DMS114 treated with DMSO at 0.1 percent for 48 hours (cell line): ENCODE results near the gene NAXE.
"Not testable (repeated sequence)": the region's sequence is repeated elsewhere in the genome, so short reads cannot be mapped to it uniquely, and the experiment has no call there.

Experiments used
- DNase-seq: peaks from one replicate; lab custom pipeline; 2025; ENCODE audit not compliant: unreplicated experiment; lab: John Stamatoyannopoulos, UW

Gene NAXE

DNA sequence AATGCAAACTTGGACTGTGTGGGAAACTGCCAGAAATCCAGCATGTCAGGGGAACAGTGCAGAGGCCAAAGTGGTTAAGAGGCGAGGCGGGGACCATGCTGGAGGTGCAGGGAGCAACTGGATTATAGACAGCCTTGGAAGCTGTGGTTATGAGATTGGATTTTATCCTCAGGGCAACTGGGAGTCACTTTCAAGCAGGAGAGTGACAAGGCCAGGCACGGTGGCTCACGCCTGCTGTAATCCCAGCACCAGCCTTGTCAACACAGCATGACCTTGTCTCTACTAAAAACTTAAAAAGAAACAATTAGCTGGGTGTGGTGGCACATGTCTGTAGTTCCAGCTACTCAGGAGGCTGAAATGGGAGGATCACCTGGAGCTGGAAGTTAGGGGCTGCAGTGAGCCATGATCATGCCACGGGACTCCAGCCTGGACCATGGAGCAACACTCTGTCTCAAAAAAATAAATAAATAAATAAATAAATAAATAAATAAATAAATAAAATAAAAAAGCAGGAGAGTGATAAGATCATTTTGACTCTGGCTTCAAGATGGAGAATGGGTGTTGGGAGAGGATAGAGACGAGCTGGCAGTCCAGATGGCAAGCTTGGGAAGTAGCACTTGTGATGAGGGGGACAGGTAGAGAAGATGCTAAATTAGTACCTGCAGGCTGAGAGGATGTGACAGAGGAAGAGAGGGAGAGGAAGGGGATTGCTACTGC, 31.2 kb downstream of the NAXE start:
- no peak for DNase-seq

DNA sequence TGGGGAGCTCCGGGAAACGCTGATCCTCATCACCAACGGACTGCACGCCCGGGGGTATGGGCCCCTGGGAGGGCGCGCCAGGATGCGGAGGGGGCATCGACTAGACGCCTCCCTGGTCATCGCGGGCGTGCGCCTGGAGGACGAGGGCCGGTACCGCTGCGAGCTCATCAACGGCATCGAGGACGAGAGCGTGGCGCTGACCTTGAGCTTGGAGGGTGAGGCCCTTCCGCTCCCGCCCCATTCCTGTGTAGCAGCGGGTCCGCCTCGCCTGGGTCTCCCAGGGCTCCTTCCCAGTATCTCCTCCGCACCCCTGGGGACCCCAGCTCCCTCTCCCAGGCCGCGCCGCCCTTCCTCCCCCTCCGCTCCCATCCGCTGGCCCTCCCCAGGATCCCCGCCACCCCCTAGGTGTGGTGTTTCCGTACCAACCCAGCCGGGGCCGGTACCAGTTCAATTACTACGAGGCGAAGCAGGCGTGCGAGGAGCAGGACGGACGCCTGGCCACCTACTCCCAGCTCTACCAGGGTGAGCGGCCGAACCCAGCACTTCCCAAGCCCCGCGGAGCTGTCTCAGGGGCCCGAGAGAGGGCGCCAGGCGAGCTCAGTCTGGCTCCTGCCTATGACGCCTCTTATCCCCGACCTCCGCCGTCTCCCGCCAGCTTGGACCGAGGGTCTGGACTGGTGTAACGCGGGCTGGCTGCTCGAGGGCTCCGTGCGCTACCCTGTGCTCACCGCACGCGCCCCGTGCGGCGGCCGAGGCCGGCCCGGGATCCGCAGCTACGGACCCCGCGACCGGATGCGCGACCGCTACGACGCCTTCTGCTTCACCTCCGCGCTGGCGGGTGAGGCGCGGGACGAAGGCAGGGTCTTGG, 32.6 kb downstream of the NAXE start:
- DNase-seq, result peak; percentile 69

DNA sequence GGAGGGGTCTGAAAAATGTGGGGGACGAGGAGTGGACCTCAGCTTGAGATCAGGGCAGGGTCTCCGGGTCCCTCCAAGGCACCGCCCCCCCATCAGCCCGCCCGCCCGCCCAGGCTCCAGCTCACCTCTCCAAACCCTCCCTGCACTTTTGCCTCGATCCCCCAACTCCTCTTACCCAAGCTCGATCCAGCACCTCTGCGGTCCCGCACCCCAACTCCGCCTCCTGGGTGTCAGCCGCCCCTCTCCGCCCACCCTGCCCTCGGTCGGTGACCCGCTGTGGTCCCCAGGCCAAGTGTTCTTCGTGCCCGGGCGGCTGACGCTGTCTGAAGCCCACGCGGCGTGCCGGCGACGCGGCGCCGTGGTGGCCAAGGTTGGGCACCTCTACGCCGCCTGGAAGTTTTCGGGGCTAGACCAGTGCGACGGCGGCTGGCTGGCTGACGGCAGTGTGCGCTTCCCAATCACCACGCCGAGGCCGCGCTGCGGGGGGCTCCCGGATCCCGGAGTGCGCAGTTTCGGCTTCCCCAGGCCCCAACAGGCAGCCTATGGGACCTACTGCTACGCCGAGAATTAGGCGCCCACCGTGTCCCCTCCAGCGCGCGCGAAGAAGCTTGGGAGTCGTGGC, 33.3 kb downstream of the NAXE start:
- no peak for DNase-seq

DNA sequence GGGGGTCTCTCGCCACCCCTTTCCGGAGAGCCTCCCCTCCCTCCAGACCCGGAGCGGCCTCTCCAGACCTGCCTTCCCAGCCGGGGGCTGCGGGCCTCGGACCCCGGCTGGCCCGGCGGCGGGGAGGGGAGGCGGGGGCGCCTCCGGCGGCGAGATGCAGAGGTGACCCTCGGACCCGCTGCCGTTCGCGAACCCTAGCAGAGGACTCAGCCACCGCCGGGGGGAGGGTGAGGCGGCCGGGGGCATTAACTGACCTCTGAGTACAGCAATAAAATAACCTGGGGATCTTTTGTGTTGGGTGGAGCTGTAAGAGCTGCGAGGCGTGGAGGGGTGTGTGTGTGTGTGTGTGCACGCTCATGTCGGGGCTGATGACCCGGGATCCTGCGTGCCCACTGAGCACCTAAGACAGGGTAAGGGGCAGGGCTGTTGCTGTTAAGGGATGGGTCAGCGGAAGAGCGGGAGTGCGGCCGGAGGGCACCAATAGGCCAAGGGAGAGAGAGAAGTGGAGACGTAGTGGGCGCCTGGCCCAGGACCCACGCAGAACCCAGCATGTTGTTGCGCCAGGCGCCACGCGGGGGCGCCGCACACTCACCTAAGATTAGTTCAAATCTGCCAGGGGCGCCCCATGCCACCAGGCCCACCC, 34.0 kb downstream of the NAXE start:
- peak; percentile 47 for DNase-seq

DNA sequence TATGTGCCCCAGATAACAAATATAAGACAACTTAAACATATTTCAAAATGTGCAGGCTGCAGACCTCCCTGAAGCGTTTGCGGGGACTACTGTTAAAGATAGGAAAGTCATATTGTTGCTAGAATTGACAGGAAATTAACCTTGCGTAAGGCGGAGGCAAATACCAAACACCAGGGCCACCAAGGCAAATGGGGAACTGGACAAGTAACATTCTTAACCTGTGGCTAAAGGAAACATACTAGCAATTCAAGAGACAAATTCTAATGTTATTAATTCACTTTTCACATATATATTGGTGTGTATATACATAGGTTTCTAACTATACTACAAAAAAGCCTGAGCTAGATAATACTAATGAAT, 34.5 kb downstream of the NAXE start:
- DNase-seq, result no peak

DNA sequence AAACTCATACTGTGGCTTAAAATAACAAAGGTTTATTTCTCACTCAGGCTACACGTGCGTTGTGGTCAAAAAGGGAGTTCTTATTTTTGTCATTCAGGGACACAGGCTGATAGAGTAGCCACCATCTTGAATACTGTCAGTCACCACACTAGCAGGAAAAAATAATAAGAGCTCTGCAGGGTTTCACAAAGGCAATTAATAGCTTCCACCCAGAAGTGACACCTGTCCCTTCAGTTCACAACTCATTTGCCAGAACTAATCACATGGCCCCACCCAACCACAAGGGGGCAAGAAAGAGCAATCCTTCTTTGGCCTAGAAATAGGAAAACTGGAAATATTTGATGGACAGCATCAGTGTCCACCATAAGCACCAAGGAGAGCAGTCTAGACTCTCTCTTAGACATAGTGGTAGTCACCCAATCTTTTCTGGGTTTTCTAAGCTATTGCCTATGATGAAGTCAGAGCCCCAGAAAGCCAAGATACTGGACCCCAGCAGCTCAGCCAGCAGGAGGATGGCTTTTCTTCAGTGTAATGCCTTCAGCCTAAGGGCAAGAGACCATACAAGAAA, 35.8 kb downstream of the NAXE start:
- DNase-seq, result no peak

DNA sequence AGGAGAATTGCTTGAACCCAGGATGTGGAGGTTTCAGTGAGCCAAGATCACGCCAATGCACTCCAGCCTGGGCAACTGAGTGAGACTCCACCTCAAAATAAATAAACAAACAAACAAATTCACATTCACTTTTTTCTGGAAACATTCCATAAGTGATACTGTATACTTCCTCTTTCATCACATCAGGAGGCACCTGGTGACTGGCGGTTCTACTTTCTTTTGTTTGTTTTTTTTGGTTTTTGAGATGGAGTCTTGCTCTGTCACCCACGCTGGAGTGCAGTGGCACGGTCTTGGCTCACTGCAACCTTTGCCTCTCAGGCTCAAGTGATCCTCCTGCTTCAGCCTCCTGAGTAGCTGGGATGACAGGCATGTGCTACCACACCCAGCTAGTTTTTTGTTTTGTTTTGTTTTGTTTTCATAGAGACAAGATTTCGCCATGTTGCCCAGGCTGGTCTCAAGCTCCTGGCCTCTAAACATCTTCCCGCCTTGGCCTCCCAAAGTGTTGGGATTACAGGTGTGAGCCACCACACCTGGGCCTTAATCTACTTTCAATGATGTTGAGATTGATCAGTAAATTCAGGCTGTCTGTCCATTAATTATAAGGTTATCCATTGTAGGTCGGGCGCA, 38.4 kb downstream of the NAXE start:
- DNase-seq, result no peak

DNA sequence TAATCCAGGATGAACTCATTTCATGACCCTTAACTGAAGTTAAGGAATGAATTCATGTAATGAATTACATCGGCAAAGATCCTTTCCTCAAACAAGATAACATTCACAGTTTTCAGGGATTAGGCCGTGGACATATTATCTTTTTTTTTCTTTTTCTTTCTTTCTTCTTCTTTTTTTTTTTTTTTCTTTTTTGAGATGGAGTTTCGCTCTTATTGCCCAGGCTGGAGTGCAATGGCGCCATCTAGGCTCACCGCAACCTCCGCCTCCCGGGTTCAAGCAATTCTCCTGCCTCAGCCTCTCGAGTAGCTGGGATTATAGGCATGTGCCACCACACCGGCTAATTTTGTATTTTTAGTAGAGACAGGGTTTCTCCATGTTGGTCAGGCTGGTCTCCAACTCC, 39.6 kb downstream of the NAXE start:
- not testable (repeated sequence) for DNase-seq

DNA sequence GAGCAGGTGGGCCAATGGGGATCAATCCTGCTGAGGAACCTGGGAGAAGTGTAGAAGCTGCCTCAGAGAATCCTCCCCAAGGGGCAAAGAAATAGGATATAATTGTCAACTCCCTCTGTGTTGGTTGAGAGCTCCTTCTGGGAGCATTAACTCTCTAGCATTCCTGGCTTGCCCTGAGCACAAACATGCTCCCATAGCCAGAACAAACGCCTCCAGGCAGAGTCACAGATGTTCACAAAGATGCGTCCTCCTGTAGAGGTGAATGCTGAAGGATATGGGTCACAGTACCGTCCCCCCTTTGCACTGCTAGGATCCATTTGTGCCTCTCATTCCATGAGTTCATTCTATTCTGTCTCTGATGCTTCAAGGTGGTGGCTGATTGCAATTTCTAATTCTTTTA, 40.8 kb downstream of the NAXE start:
- DNase-seq, result no peak

DNA sequence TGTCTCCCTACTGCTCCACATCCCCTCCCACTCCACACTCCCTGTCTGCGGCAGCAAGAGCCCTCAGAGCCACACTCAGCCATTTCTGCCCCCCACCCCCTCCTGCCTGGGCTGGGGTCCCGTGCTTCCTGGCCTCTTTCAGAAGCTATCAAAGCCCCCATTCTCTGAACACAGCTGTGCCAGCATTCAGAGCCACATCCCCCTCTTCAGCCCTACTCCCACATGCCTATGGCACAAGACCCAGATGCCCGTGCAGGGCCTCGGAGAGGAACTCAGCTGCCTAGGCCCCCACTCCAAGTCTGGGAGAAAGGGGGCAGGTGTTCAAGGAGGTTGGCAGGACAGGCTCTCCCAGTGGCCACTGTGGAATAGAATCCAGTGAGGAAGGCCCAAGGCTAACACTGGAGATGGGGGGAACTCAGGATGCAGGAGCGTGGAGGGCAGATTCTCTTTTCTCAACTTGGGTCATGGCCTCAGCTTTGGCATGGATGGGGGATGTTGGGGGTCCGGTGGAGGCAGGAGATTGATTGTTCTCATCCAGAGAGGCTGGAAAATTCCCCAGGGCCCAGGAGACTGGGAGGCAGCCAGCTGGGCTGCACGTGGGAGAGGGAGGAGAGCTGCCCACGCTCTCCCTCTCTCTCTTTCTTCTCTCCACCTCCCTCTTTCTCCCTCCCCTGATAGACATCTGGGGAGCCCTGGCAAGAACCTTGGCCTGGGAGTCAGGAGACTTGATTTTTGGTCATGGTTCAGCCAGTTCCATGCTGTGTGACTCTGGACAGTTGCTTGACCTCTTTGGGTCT, 46.8 kb downstream of the NAXE start:
- no peak for DNase-seq

DNA sequence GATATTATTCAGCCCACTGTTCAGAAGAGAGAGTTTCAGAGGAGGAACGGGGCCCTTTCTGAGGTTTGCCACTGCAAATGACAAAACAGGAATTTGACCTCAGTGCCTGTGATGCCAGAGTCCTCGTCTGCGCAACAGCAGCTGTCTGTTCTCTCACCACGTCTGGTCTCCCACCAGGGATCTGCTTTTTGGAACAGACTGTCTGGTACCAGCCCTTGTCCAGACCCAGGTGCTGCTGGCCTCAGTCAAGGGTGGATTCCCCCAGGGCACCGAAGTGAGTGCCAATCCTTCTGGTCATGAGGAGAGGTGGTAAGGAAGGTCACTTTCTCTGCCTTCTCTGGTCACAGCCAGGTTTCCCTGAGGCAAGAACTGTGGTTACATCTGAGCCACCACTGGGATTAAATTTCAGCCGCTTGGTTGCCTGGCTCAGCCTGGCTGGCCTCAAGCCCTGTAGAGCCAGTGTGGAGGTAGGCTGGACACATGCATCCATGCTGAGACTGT, 48.1 kb downstream of the NAXE start:
- no peak for DNase-seq

DNA sequence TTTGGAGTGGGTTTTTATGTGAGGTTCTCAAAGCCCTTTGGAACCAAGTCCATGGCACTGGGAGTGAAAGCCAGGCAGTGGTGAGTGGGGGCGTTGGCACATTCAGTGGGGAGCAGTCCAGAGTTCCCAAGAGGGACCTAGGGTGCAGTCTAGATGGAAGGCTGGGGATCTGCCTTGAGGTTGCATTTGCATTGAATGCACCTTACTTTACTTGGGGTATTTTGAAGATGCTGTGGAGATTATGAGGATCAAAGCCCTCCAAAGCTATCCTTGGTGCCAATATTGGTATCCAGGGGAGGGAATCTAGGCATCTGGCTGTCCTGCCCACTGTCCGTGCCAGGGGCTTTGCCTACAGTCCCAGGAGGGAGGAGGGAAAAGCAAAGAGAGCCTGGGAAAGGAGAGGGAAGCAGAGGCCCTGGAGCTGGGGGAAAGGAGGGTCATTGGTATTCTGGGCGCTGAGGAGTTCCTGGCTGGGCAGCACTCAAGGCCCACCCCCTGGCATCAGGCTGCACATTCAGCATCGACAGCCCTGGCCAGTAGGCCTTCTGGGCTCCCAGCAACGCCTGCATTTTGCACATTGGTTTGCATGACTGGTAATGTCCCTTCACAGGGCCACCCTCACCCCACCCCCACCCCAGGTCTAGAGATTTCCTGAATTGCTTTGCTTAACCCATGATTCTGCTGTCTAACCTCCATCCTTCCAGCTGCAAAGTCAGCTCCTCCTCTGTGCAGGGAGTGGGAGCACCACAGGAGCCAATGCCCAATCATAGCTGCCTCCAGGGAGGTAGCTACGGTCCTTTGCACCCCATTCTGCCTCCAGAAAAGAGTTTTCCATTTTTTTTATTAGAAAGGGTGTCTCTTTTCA, 49.5 kb downstream of the NAXE start:
- no peak for DNase-seq

DNA sequence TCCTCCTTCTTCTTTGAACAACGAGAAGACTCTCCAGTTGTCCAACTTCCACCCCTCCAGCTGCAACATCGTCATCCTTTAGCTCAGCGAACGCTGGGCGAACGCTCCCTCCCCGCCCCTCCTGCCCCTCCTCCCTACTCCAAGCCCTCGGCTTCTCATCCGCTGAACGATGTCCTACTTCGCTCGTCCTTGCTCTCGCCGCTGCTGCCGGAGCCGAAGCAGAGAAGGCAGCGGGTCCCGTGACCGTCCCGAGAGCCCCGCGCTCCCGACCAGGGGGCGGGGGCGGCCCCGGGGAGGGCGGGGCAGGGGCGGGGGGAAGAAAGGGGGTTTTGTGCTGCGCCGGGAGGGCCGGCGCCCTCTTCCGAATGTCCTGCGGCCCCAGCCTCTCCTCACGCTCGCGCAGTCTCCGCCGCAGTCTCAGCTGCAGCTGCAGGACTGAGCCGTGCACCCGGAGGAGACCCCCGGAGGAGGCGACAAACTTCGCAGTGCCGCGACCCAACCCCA, 50.2 kb downstream of the NAXE start, which contains the start of gene BCAN:
TSS of gene BCAN (plus strand) at position 357 of the 504 bp plus-strand sequence. CDS start 3,938 bp downstream, outside the sequence.
- DNase-seq, result peak; percentile 57

DNA sequence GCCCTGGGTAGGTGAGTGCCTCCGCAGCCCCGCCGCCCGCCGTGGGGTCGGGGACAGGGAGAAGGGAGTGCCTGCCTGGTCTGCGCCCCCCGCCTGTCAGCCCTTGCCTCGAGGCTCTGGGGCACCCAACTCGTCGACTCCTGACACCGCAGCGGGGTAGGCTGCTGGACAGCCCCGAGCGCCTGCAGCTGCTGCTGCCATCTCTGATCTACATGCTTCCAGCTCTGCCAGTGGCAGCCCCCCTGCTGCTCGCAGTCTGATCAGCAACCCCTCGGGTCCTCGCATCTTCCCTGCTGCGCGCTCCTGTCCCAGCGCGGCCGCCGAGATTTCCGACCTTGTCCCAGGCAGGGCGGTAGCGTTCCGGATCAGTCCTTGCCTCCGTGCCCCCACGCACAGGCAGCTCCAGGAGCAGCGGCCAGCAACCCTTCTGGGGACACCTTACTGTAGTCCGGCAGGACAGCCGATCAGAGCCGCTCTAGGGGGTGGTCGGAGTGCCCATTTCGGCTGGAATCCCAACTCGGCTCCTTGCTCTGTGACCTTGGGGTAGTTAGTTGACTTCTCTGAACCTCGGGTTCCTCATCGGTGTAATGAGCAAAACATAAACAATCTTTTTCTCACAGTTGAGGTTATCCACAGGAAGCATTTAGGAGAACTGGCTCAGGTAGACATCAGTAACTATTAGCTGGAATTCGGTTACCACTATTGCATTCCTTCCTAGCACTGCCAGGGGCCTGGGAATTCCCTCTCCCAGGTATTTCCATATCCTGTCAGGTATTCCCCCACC, 50.9 kb downstream of the NAXE start:
- DNase-seq, result no peak

DNA sequence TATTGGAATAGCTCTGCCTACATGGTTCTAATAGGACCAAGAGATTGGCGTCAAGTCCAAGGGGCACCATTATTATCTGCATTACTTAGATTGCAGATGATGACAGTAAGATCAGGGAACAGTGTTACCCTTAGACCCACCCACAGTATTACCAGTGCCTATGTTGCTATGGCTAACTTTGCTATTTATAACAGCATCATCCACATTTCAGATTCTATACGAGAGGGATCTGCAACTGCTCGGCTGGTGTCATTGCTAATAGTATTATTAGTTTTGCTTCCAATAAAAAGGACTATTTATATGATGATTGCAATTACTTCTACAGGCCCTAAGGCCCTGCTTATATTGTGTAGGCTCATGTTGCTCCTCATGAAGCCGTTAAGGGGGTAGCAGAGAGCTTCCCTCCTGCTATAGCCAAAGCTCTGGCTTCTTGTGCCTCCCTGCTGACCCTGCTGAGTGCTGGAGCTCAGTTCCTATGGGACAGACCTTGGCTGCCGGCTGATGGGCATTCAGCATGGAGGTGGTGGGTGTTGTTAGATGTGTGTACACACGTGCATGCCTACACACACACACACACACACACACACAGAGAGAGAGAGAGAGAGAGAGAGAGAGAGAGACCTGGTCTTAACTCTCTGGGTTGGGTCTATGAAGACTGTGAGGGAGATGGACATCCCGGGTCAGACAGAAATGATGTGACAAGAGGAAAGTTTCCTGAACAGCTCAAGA, 51.6 kb downstream of the NAXE start:
- no peak for DNase-seq

DNA sequence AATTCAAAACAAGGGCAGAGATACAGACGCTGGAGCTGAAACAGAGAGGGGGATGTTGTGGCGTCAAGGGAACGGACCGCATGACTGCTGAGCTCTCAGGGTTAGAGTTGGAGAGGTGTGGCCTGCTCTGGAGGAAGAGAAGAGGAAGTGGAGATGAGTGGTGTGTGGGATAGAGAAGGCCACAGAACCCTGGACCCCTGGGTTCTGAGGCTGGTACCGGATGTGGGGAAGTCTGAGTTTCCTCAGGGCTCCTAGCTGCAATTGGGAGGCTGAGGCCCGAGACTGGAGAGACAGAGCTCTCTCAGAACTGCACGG, 52.2 kb downstream of the NAXE start:
- DNase-seq, result no peak
